Measurements from ENCODE around the gene F2RL3.
A peak's percentile ranks its signal among the peaks of the same experiment; 100 is the strongest.

F2RL3 gene

GRCh38 chr19:16892868-16893685, 4.3 kb downstream of the F2RL3 start:
- FAIRE-seq (peak; percentile 85), DNase-seq (ENCODE audit: insufficient read length, low spot score) (peak; percentile 71)

DNA sequence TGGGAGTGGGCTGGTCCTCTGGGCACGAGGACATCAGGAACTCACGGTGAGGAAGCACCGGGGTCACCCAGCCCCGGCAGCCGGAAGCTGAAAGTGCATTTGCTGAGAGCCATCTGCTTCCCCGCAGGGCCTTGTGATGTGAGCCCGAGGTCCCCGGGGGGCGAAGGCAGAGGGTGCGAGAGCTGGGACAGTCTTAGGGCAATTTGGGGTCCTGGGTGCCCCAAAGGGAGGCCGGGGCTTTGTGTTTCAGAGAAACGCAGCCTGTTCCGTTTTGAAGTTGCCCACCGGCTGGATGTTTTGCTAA, 4.8 kb downstream of the F2RL3 start:
- FAIRE-seq: peak; percentile 71

GRCh38 chr19:16894080-16894479, 5.3 kb downstream of the F2RL3 start:
- no peak for DNase-seq (ENCODE audit: insufficient read length, low spot score)
- FAIRE-seq: no peak

More for the DNA sequence above, 4.8 kb downstream of the F2RL3 start:
- peak; percentile 64 for DNase-seq (ENCODE audit: insufficient read length, low spot score)

GRCh38 chr19:16895467-16896145, 6.8 kb downstream of the F2RL3 start:
- FAIRE-seq (no peak), DNase-seq (ENCODE audit: insufficient read length, low spot score) (no peak)

DNA sequence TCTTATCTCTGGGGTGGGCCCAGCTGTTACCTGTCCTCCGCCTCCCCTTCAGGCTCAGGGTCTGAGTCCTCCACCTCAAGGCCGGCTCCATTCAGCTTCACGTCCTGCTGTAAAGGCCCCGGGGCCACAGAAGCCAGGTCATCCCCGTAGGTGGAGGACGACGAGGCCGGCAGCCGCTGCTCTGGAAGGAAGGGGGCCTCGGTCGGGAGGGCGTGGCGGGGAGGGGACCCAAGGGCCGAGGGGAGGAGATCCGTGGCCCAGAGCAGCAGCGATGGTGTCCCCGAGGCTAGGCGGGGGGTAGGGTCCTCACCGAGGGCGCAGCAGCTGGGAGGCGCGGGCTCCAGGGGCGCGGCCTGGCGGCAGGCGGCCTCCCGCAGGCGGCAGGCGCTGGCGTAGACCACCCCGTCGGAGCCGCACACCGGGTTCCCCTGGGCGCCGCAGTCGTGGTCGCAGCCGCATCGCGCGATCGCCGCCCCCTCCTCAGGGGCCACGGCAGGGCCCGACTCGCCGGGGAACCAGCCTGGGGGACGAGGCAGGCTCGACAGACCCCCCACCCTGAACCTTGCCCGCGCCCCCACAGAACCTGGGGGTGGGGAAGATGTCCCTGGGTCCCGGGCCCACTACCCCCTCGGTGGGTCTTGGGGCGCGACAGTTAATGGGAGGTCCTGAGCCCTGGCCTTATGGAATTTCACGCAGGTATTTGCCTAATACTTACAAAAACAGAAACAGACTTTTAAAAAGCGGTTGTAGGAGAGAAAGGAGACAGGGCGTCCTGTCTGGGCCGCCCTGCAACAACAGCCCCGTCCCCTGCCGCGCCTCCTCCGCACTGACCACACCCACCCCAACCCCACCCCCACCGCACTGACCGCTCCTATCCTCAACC, 7.6 kb downstream of the F2RL3 start:
- FAIRE-seq: no peak
- DNase-seq (ENCODE audit: insufficient read length, low spot score): no peak

- FAIRE-seq (peak; percentile 94), DNase-seq (ENCODE audit: insufficient read length, low spot score) (peak; percentile 93)
Observed at GRCh38 chr19:16897029-16897855, 8.4 kb downstream of the F2RL3 start.

GRCh38 chr19:16897856-16898161, 9.0 kb downstream of the F2RL3 start:
- DNase-seq (ENCODE audit: insufficient read length, low spot score) (no peak), FAIRE-seq (no peak)

DNA sequence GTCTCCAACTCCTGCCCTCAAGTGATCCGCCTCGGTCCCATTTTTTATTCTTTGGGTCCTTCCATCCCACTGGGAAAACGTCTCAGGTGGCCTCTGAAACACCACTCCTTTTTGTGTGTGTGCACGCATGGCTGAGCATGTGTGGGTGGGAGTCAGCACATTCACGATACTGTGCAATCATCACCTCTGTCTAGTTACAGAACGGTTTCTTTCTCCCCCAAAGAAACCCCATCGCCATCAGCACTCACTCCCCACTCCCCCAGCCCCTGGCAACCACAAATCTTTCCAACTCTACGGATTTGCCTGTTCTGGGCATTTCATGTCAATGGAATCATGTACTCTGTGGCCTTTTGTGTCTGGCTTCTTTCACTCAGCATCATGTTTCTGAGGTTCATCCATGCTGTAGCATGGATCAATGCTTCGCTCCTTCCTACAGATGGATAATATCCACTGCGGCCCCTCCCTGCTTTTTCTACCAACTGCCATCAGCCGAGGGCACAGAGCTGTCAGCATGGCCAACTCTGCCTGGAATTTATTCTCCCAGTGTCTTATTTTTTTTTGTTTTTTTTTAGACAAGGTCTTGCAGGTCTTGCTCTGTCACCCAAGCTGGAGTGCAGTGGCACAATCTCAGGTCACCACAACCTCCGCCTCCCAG, 9.7 kb downstream of the F2RL3 start:
- DNase-seq (ENCODE audit: insufficient read length, low spot score) (no peak), FAIRE-seq (peak; percentile 81)

DNA sequence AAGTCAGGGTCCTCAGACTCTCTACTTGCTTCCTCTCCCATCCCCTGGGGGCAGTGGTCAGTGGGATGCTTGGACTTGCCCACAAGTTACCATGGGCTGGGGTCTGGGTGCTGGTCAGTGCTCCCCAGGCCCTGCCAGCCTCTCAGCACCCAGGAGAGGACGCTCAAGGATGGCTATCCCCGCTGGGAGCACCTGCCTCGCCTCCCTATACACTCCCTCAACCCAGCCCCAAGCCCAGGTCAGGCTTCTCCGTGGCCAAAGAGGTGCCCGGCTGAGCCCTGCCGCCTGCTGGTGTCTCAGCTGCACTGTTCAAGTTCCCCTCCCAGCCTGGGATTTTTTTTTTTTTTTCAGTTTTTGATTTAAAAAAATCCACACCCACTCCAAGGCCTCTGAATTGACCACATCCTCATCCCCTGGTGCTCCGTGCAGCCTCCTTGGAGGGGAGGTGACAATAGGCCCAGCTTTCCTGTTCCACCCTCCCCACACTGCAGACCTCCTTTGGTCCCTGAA, 10.8 kb downstream of the F2RL3 start:
- peak; percentile 70 for FAIRE-seq

GRCh38 chr19:16901491-16902175, 12.8 kb downstream of the F2RL3 start:
- DNase-seq (ENCODE audit: insufficient read length, low spot score): no peak
- FAIRE-seq: no peak

More for the DNA sequence above, 10.8 kb downstream of the F2RL3 start:
- DNase-seq (ENCODE audit: insufficient read length, low spot score): peak; percentile 74

- DNase-seq (ENCODE audit: insufficient read length, low spot score) (no peak), FAIRE-seq (no peak)
Observed at GRCh38 chr19:16902545-16902944, 13.7 kb downstream of the F2RL3 start.

DNA sequence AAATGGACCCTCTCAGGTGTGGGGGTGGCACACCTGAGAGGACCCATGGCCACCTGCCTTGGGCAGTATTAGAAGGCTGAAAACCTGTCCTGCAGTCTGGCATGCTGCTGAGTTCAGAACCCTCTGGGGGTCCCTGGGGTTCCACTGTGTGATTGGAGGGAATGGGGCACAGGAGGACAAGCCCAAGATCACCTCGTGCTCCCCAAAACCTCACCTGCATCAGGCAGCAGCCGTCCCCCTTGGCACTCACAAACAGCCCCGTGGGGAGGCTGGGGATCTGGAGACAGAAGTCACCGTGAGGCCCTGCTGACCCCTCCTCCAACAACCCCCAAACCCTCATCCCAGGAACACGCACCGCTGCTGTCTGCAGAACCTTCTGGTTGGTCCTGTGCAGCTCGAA, 14.5 kb downstream of the F2RL3 start:
- FAIRE-seq (no peak), DNase-seq (ENCODE audit: insufficient read length, low spot score) (no peak)

- FAIRE-seq (no peak), DNase-seq (ENCODE audit: insufficient read length, low spot score) (no peak)
Observed at GRCh38 chr19:16904599-16904998, 15.8 kb downstream of the F2RL3 start.

DNA sequence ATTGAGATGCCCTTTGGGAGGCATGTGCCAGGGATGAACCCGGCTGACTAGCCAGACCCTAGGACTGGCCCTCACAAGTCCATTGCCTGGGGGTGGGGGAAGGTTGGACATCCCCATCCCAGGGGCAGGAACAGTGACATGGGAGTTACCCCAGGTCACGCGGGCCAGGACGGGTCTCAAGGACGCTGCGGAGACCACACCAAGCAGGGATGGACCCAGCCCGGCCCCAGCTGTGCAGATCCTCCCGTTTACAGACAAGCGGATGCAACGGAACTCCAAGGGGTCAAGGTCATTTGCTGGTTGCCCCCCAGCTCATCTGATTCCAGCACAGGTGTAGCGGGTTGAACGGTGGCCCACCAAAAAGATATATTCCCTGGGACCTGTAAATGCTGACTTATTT, 20.0 kb downstream of the F2RL3 start:
- DNase-seq (ENCODE audit: insufficient read length, low spot score): no peak
- FAIRE-seq: no peak

- FAIRE-seq (no peak), DNase-seq (ENCODE audit: insufficient read length, low spot score) (no peak)
Observed at GRCh38 chr19:16911046-16911445, 22.2 kb downstream of the F2RL3 start.

- no peak for FAIRE-seq
- DNase-seq (ENCODE audit: insufficient read length, low spot score): no peak
Observed at GRCh38 chr19:16912780-16913179, 24.0 kb downstream of the F2RL3 start.

DNA sequence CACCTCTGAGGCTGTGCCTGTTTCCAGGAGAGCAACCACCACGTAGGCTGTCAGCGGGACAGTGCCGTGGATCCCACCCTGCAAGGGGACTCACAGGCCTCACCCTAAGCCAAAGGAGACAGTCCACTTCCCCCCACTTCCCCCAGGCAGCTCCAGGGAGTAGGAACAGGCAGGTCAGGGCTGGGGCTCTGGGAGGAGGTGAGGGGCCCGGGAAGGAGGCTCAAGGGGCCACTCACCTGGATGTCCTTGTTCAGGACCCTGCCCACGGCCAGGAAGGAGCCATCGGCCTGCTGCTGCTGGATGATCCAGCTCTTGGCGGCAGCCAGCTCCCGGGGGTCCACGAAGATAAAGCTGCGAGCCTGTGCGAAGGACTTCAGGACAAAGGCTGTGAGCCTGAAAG, 25.6 kb downstream of the F2RL3 start:
- FAIRE-seq (no peak), DNase-seq (ENCODE audit: insufficient read length, low spot score) (no peak)

- FAIRE-seq: no peak
- DNase-seq (ENCODE audit: insufficient read length, low spot score): no peak
Observed at GRCh38 chr19:16915135-16915534, 26.3 kb downstream of the F2RL3 start.

GRCh38 chr19:16915734-16916133, 26.9 kb downstream of the F2RL3 start:
- FAIRE-seq (no peak), DNase-seq (ENCODE audit: insufficient read length, low spot score) (no peak)
